Activated CD4-positive, alpha-beta T cell treated with anti-CD3 and anti-CD28 coated beads, Interleukin-2, Interleukin-4, amounts not matched to agents 100 ng/mL and 50 ng/mL, durations not matched to agents 16 hours and 8 hours (primary cell): Measurements from ENCODE around the gene NIPAL3.
"Not testable (repeated sequence)": the region's sequence is repeated elsewhere in the genome, so short reads cannot be mapped to it uniquely, and the experiment has no call there.

Source experiments
- DNase-seq: peaks from one replicate; pipeline ENCODE4 v3.0.0-alpha.2; 2020; ENCODE audit warnings: low spot score

Gene NIPAL3

GRCh38 chr1:24490101-24490781 is 74.6 kb downstream of the NIPAL3 start:
- DNase-seq, result no peak

- DNase-seq, result no peak
Measured at GRCh38 chr1:24491577-24492360, 76.2 kb downstream of the NIPAL3 start.

GRCh38 chr1:24492935-24493334 is 77.3 kb downstream of the NIPAL3 start:
- not testable (repeated sequence) for DNase-seq

GRCh38 chr1:24493785-24494184 is 78.2 kb downstream of the NIPAL3 start:
- DNase-seq, result no peak

GRCh38 chr1:24498589-24498988 is 83.0 kb downstream of the NIPAL3 start:
- no peak for DNase-seq

- DNase-seq, result no peak
Measured at GRCh38 chr1:24500448-24501048, 84.9 kb downstream of the NIPAL3 start.

GRCh38 chr1:24501371-24502064 is 85.9 kb downstream of the NIPAL3 start:
- DNase-seq, result peak; percentile 55

- DNase-seq, result peak; percentile 61
Measured at GRCh38 chr1:24502065-24502708, 86.6 kb downstream of the NIPAL3 start.

GRCh38 chr1:24502709-24503058 is 87.1 kb downstream of the NIPAL3 start, which contains the start of gene RCAN3:
Gene RCAN3 (plus strand): TSS chr1:24502836. CDS start chr1:24514373, 11,537 bp downstream.
- peak; percentile 89 for DNase-seq

- no peak for DNase-seq
Measured at GRCh38 chr1:24503059-24503751, 87.6 kb downstream of the NIPAL3 start.

GRCh38 chr1:24503870-24504523 is 88.4 kb downstream of the NIPAL3 start:
- DNase-seq, result no peak

GRCh38 chr1:24504560-24504959 is 89.0 kb downstream of the NIPAL3 start:
- no peak for DNase-seq

- no peak for DNase-seq
Measured at GRCh38 chr1:24505816-24506215, 90.2 kb downstream of the NIPAL3 start.

- DNase-seq, result no peak
Measured at GRCh38 chr1:24506691-24507381, 91.2 kb downstream of the NIPAL3 start.

GRCh38 chr1:24507405-24507804 is 91.8 kb downstream of the NIPAL3 start:
- no peak for DNase-seq

- no peak for DNase-seq
Measured at GRCh38 chr1:24508911-24509310, 93.3 kb downstream of the NIPAL3 start.

GRCh38 chr1:24513706-24514105 is 98.1 kb downstream of the NIPAL3 start:
- DNase-seq, result no peak

- no peak for DNase-seq
Measured at GRCh38 chr1:24514946-24515345, 99.3 kb downstream of the NIPAL3 start.

GRCh38 chr1:24515671-24516209 is 100.1 kb downstream of the NIPAL3 start:
- DNase-seq, result not testable (repeated sequence)

GRCh38 chr1:24516506-24516905 is 100.9 kb downstream of the NIPAL3 start:
- no peak for DNase-seq
